GM21529 (cell line): ENCODE data around the gene PPFIBP2.

ENCODE experiments used
- ATAC-seq: cut with Tn5 transposase; IDR thresholded peaks from one replicate; pipeline ENCODE4 v1.9.1; 2021; ENCODE audit not compliant: unreplicated experiment

The PPFIBP2 gene

GRCh38 chr11:7683571-7683970 lies 169.8 kb downstream of the PPFIBP2 start:
- no peak for ATAC-seq

- no peak for ATAC-seq
These were observed 173.0 kb downstream of the PPFIBP2 start for GRCh38 chr11:7686761-7687160.

GRCh38 chr11:7687386-7687785 lies 173.6 kb downstream of the PPFIBP2 start:
- no peak for ATAC-seq

GRCh38 chr11:7688238-7688826 lies 174.5 kb downstream of the PPFIBP2 start:
- peak; percentile 83 for ATAC-seq

GRCh38 chr11:7689239-7689638 lies 175.4 kb downstream of the PPFIBP2 start:
- ATAC-seq, result no peak

- ATAC-seq, result no peak
These were observed 176.8 kb downstream of the PPFIBP2 start for GRCh38 chr11:7690648-7691047.

- ATAC-seq, result no peak
These were observed 178.1 kb downstream of the PPFIBP2 start for GRCh38 chr11:7691759-7692350.

GRCh38 chr11:7692426-7692825 lies 178.6 kb downstream of the PPFIBP2 start:
- no peak for ATAC-seq

- ATAC-seq, result no peak
These were observed 180.4 kb downstream of the PPFIBP2 start for GRCh38 chr11:7694235-7694634.

- ATAC-seq, result no peak
These were observed 182.6 kb downstream of the PPFIBP2 start for GRCh38 chr11:7696424-7696823.
